HCT116 (cell line): ENCODE data around the gene H2AZ1. TPM values are rescaled to one million over a fixed set of nuclear protein-coding genes. Genes with fewer than 3 reads are reported as not detected.
A peak's percentile ranks its signal among the peaks of the same experiment; 100 is the strongest.

Experiments
- ATAC-seq: fragments of 200-7000 bp; cut with Tn5 transposase; 2 replicates; pipeline ENCODE4 v1.9.1; 2020; ENCODE audit warnings: mild to moderate bottlenecking, moderate library complexity
- BruUV-seq: library from RNA; stranded (reverse); fragments of 400-500 nt; replicated peaks from 2 replicates; lab custom pipeline; 2021; lab: Mats Ljungman, UMichigan
- CTCF ChIA-PET: fragments of 300-600 bp; sonication (Branson Sonifier 250); formaldehyde crosslinking; loops from one replicate; lab custom pipeline; 2021; ENCODE audit warnings: antibody characterized with exemption; lab: Charles Lee
- POLR2A ChIA-PET: fragments of 300-600, 350-600 bp; sonication (Branson Sonifier 250); formaldehyde crosslinking; loops from one replicate; lab custom pipeline; 2021; ENCODE audit warnings: antibody characterized with exemption; lab: Charles Lee
- RAD21 ChIA-PET, 2 experiments: fragments of 300-600 bp; sonication (Branson Sonifier 250); formaldehyde crosslinking; loops; one replicate each; lab custom pipeline; 2023; ENCODE audit warnings: low total read pairs in 2 of 2; ENCODE audit not compliant: uncharacterized antibody in 2 of 2, unreplicated experiment in 2 of 2, low non-redundant PET in 1 of 2; lab: Charles Lee
- DNase-seq: peaks from one replicate; pipeline ENCODE4 v3.0.0-alpha.2; 2010; ENCODE audit warnings: low read depth, low spot score
- H2AFZ ChIP-seq: fragments of 200-600 bp; shearing (Covaris generic), sonication (generic); 2 replicates; pipeline ENCODE4 v1.6.1; 2017; ENCODE audit warnings: low read depth, mixed run types, mixed read lengths, antibody characterized with exemption, low read length; ENCODE audit not compliant: poor library complexity, severe bottlenecking
- H3K27ac ChIP-seq: 2 replicates; pipeline ENCODE4 v1.5.1; 2012; ENCODE audit warnings: low read depth, low read length
- H3K27me3 ChIP-seq: fragments of 200-600 bp; sonication (generic); 2 replicates; pipeline ENCODE4 v1.6.1; 2016; ENCODE audit warnings: mixed run types, low read length, mixed read lengths; ENCODE audit not compliant: insufficient read depth
- H3K36me3 ChIP-seq, 2 experiments: fragments of 200-500 bp in 1 of 2; fragments of 200-600 bp in 1 of 2; sonication (Bioruptor generic) in 1 of 2; sonication (generic) in 1 of 2; 2 replicates each; pipeline versions ENCODE4 v1.5.1 to v1.6.1; 2014 to 2016; ENCODE audit warnings: low read length in 2 of 2, inconsistent platforms in 1 of 2, mixed read lengths in 1 of 2, mixed run types in 1 of 2; ENCODE audit not compliant: insufficient read depth in 2 of 2, control insufficient read depth in 1 of 2
- H3K4me1 ChIP-seq, 2 experiments: fragments of 200-600 bp in 1 of 2; sonication (generic) in 1 of 2; 2 replicates each; pipeline versions ENCODE4 v1.5.1 to v1.6.1; 2012 to 2017; ENCODE audit warnings: low read length in 2 of 2, inconsistent platforms in 1 of 2, mild to moderate bottlenecking in 1 of 2, mixed read lengths in 1 of 2, mixed run types in 1 of 2, moderate library complexity in 1 of 2; ENCODE audit not compliant: insufficient read depth in 2 of 2, control insufficient read depth in 1 of 2
- H3K4me2 ChIP-seq: fragments of 200-600 bp; sonication (generic); 2 replicates; pipeline ENCODE4 v1.6.1; 2017; ENCODE audit warnings: mixed run types, low read length, mixed read lengths
- H3K4me3 ChIP-seq, 2 experiments: fragments of 200-600 bp in 1 of 2; sonication (generic) in 1 of 2; replicated peaks in 1 of 2; 2 replicates each; pipeline ENCODE4 v1.5.1; 2011 to 2016; ENCODE audit warnings: low read length in 2 of 2, control low read depth in 1 of 2, low read depth in 1 of 2, mild to moderate bottlenecking in 1 of 2, mixed read lengths in 1 of 2, mixed run types in 1 of 2
- H3K79me2 ChIP-seq: fragments of 200-600 bp; sonication (generic); 2 replicates; pipeline ENCODE4 v1.6.1; 2017; ENCODE audit warnings: mild to moderate bottlenecking, mixed run types, low read length, moderate library complexity, mixed read lengths; ENCODE audit not compliant: insufficient read depth
- H3K9ac ChIP-seq: fragments of 200-600 bp; sonication (generic); 2 replicates; pipeline ENCODE4 v1.6.1; 2016; ENCODE audit warnings: low read length, mixed read lengths
- H3K9me2 ChIP-seq: fragments of 200-600 bp; sonication (generic), shearing (Covaris generic); 2 replicates; pipeline ENCODE4 v1.6.1; 2017; ENCODE audit warnings: mixed run types, mild to moderate bottlenecking, moderate library complexity; ENCODE audit not compliant: insufficient read depth
- H3K9me3 ChIP-seq, 2 experiments: fragments of 200-500 bp in 1 of 2; fragments of 200-600 bp in 1 of 2; sonication (Bioruptor generic) in 1 of 2; sonication (generic) in 1 of 2; 2 replicates each; pipeline ENCODE4 v1.6.1; 2014 to 2017; ENCODE audit warnings: low read length in 2 of 2, mixed read lengths in 2 of 2, inconsistent platforms in 1 of 2, low read depth in 1 of 2, mild to moderate bottlenecking in 1 of 2, mixed run types in 1 of 2, moderate library complexity in 1 of 2; ENCODE audit not compliant: control insufficient read depth in 1 of 2, insufficient read depth in 1 of 2
- H4K20me1 ChIP-seq: fragments of 200-600 bp; sonication (generic), shearing (Covaris generic); 2 replicates; pipeline ENCODE4 v1.6.1; 2017; ENCODE audit warnings: mixed run types, mild to moderate bottlenecking, moderate library complexity; ENCODE audit not compliant: insufficient read depth
- ATF3 ChIP-seq: IDR thresholded peaks from 2 replicates; pipeline ENCODE4 v1.6.1; 2012
- CBX3 ChIP-seq: IDR thresholded peaks from 2 replicates; pipeline ENCODE4 v1.6.1; 2012; ENCODE audit warnings: low read depth
- CEBPB ChIP-seq: IDR thresholded peaks from 2 replicates; pipeline ENCODE4 v1.6.1; 2012; ENCODE audit warnings: low read depth
- EZH2phosphoT487 ChIP-seq: fragments of 200-600 bp; IDR thresholded peaks from 2 replicates; pipeline ENCODE4 v1.6.1; 2018; ENCODE audit warnings: antibody characterized with exemption, borderline replicate concordance
- JUND ChIP-seq: IDR thresholded peaks from 2 replicates; pipeline ENCODE4 v1.6.1; 2012
- POLR2A ChIP-seq: IDR thresholded peaks from 2 replicates; pipeline ENCODE4 v1.7.0; 2011; ENCODE audit warnings: borderline replicate concordance; ENCODE audit not compliant: insufficient read depth, insufficient read length; ENCODE audit errors: extremely low read depth
- POLR2AphosphoS5 ChIP-seq: IDR thresholded peaks from 2 replicates; pipeline ENCODE4 v1.6.1; 2011; ENCODE audit warnings: mild to moderate bottlenecking, low read depth, low read length, moderate library complexity
- SIN3A ChIP-seq: IDR thresholded peaks from 2 replicates; pipeline ENCODE4 v1.6.1; 2012; ENCODE audit warnings: low read depth
- SP1 ChIP-seq: IDR thresholded peaks from 2 replicates; pipeline ENCODE4 v1.6.1; 2012; ENCODE audit warnings: low read depth
- YY1 ChIP-seq: IDR thresholded peaks from 2 replicates; pipeline ENCODE4 v1.6.1; 2011; ENCODE audit warnings: low read length, low read depth, moderate library complexity, mild to moderate bottlenecking; ENCODE audit not compliant: insufficient replicate concordance; ENCODE audit errors: extremely low read depth
- ZFX ChIP-seq: fragments of 450-650 bp; IDR thresholded peaks from 2 replicates; pipeline ENCODE4 v1.6.1; 2017
- intact Hi-C: fragments of 100-400 bp; cut with micrococcal nuclease; formaldehyde crosslinking; loops from 2 replicates; pipeline ENCODE4 v1.10.0; 2022
- total RNA-seq: library from RNA; stranded (reverse); gene quantifications from one replicate; pipeline ENCODE4 v1.2.1, GENCODE V29; 2021; ENCODE audit not compliant: unreplicated experiment

H2AZ1 gene
- total RNA-seq, 1 experiment from 2014 or later, result 839 TPM

DNA sequence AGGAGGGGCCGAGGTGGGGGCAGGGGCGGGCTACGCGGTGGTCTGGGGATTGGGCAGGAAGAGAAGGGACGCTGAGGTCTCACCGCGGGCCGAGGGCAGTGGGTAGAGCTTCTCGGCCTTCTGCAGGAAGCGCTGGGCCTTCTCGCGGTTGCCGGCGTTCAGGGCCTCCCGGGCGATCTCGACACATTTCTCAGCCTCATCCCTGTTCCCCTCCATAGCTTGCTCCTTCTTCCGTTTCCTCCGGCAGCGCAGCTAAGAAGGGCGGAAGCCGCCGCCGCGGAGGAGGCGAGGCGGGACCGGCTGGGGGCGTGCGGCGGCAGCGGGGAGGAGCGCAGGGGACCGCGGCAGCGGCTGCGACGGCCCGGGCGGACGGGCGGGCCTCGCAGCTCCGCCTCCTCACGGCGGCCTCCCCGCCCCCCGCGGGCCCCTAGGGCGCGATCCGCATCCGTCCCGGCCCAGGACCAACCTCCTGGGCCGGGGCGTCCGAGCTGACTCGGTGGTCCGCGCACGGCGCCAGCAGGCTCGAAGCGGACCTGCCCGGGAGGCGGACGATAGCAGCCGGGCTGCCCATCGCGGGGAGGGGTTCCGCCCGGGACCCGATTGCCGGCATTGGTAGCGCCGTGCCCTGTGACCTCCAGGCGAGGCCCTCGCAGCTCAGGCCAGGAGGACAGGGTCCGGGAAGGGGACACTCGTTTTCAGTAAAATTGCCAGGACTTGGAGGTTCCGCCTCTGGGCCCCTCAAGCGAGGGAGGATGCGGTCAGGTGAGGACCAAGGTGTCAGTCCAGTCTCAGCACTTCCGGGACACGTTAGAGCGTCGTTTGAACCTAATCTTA lies 3.5 kb downstream of the H2AZ1 start, which contains the start of gene DNAJB14:
Gene DNAJB14, minus strand, starts transcription at position 263 of the 834 bp plus-strand sequence. Its CDS starts 47 bp downstream, at position 216.
- peaks cover 8 to 12% of the 10 kb centered on the region in 2 experiments; a peak in 3 of 4 replicates for H3K36me3 ChIP-seq
- ATAC-seq (peak; percentile 62), DNase-seq (peak; percentile 55)
- ChIA-PET POLR2A (interaction anchor here (0.6 to 1.6 kb wide), 3 partner anchors 52 to 223 kb away, joined by 3 read pairs; no protein-coding TSS in a partner anchor), RAD21 (no interaction called here), CTCF (interaction anchor here (1.5 kb wide), 1 partner anchor 52 kb away, joined by 3 read pairs; the partner anchor contains the start of gene LAMTOR3)
- peak within 1 kb of the TSS; percentile 94 for H3K27ac ChIP-seq
- no peaks in the 10 kb centered on the region for H3K9me3 ChIP-seq
- peaks cover 76% of the 10 kb centered on the region for H3K79me2 ChIP-seq
- H3K4me1 ChIP-seq, result peaks cover 16 to 39% of the 10 kb centered on the region in 2 experiments; a peak in 3 of 4 replicates
- H2AFZ ChIP-seq, result no peak within 1 kb of the TSS
- H3K9me2 ChIP-seq, result no peaks in the 10 kb centered on the region
- H3K9ac ChIP-seq, result peak within 1 kb of the TSS; percentile 86
- H4K20me1 ChIP-seq, result peaks cover 8% of the 10 kb centered on the region; the same call in 1 of the 2 replicates
- TF ChIP-seq ATF3 (no peak), YY1 (peak; percentile 6), POLR2AphosphoS5 (peak; percentile 67), EZH2phosphoT487 (no peak), ZFX (peak; percentile 86), SP1 (no peak), POLR2A (peak; percentile 57), CEBPB (no peak), SIN3A (no peak), CBX3 (no peak), JUND (no peak)
- BruUV-seq, result no TSS peak
- peak within 1 kb of the TSS; percentile 85 to 86 for H3K4me3 ChIP-seq
- H3K27me3 ChIP-seq, result no peaks in the 10 kb centered on the region
- H3K4me2 ChIP-seq, result peak within 1 kb of the TSS; percentile 88
- intact Hi-C loops, result loop anchor here (5.0 kb wide), 2 partner anchors 54 to 134 kb away; partner anchors contain the start of gene LAMTOR3
